Daoy (cell line): Measurements from ENCODE around the gene DYNLT3. TPM values are rescaled to one million over a fixed set of nuclear protein-coding genes. Genes with fewer than 3 reads are reported as not detected.

ENCODE experiments used
- DNase-seq: peaks from one replicate; pipeline ENCODE4 v3.0.0-alpha.2; 2015; ENCODE audit warnings: low read depth
- total RNA-seq: library from RNA; depleted of rRNA; stranded (reverse); fragments of >200 nt; shearing (Covaris generic); gene quantifications from 2 replicates; pipeline ENCODE4 v1.2.3, GENCODE V29; 2014

The DYNLT3 gene
- total RNA-seq, 1 experiment from 2014 or later: 22.8 TPM

GRCh38 chrX:37844622-37845021, 2.7 kb downstream of the DYNLT3 start:
- DNase-seq: no peak

- no peak for DNase-seq
Observed at GRCh38 chrX:37840931-37841330, 6.4 kb downstream of the DYNLT3 start.

- no peak for DNase-seq
Observed at GRCh38 chrX:37834937-37835336, 12.4 kb downstream of the DYNLT3 start.

- DNase-seq: no peak
Observed at GRCh38 chrX:37830371-37830770, 17.0 kb downstream of the DYNLT3 start.

GRCh38 chrX:37829721-37830120, 17.6 kb downstream of the DYNLT3 start:
- DNase-seq: no peak

- peak; percentile 15 for DNase-seq
Observed at GRCh38 chrX:37825215-37825842, 22.0 kb downstream of the DYNLT3 start.

- no peak for DNase-seq
Observed at GRCh38 chrX:37824491-37825214, 22.7 kb downstream of the DYNLT3 start.

GRCh38 chrX:37820646-37821045, 26.7 kb downstream of the DYNLT3 start:
- DNase-seq: no peak

- DNase-seq: no peak
Observed at GRCh38 chrX:37818031-37818430, 29.3 kb downstream of the DYNLT3 start.

- no peak for DNase-seq
Observed at GRCh38 chrX:37817579-37817978, 29.8 kb downstream of the DYNLT3 start.

- DNase-seq: no peak
Observed at GRCh38 chrX:37817176-37817575, 30.2 kb downstream of the DYNLT3 start.

GRCh38 chrX:37816766-37817165, 30.6 kb downstream of the DYNLT3 start:
- no peak for DNase-seq

- no peak for DNase-seq
Observed at GRCh38 chrX:37815366-37815765, 32.0 kb downstream of the DYNLT3 start.

- no peak for DNase-seq
Observed at GRCh38 chrX:37813570-37813969, 33.8 kb downstream of the DYNLT3 start.

GRCh38 chrX:37812110-37812509, 35.3 kb downstream of the DYNLT3 start:
- no peak for DNase-seq

- DNase-seq: no peak
Observed at GRCh38 chrX:37809970-37810369, 37.4 kb downstream of the DYNLT3 start.

GRCh38 chrX:37803057-37803456, 44.3 kb downstream of the DYNLT3 start:
- DNase-seq: no peak

- DNase-seq: no peak
Observed at GRCh38 chrX:37802028-37802427, 45.3 kb downstream of the DYNLT3 start.

- no peak for DNase-seq
Observed at GRCh38 chrX:37800717-37801116, 46.7 kb downstream of the DYNLT3 start.

- no peak for DNase-seq
Observed at GRCh38 chrX:37799936-37800335, 47.4 kb downstream of the DYNLT3 start.

- DNase-seq: no peak
Observed at GRCh38 chrX:37796805-37797204, 50.6 kb downstream of the DYNLT3 start.

- DNase-seq: no peak
Observed at GRCh38 chrX:37796310-37796709, 51.1 kb downstream of the DYNLT3 start.
